Lower leg skin (tissue), 3 donors: ENCODE results near the gene BMF.

Source experiments
- POLR2A ChIP-seq, 2 donors: fragments of 450-650 bp; IDR thresholded peaks; one replicate each; pipeline ENCODE4 v1.6.1; 2016 to 2017; ENCODE audit warnings: antibody characterized with exemption in 2 of 2, mild to moderate bottlenecking in 1 of 2, moderate library complexity in 1 of 2
- TF ChIP-seq, protein P1 (sequence below), 3 donors: fragments of 450-650 bp; IDR thresholded peaks; one replicate each; pipeline ENCODE4 v1.5.1; 2016; ENCODE audit warnings: antibody characterized with exemption in 3 of 3, mild to moderate bottlenecking in 3 of 3, moderate library complexity in 2 of 3

DNA sequence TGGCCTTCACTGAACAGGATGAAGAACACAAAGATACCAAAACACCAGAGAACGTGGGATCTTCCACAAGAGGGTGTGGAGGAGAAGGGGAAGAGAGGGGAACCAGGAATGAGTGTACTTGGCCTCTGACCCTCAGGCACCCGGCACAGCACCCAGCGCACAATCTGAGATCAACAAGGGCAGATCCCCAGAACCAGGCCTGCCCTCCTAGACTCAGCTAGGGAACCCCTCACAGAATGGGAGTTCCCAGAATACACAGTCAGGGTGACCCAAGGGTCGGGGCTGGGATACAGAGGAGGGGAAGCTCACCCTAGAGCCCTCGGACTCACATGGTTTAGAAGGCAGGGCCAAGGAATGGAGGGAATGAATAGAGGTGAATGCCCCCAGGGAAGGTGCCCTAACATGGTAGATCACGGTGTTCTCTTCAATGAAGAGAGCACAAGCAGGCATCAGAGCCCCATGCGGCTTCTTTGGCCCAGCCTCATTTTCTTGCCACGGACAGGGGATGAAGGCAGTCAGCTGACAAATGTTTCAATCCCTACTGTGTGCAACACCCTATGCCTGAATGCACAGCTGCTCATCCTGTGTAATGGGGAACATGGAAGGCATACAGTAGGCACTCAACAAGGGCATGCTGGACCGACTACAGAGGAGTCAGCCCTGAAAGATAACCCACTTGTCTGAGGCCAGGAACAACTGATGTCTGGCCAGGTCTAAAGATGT is 13.1 kb downstream of the BMF start:
- TF ChIP-seq POLR2A (IDR thresholded peaks at IDR 0.05): no peak
- TF ChIP-seq, protein P1, sequence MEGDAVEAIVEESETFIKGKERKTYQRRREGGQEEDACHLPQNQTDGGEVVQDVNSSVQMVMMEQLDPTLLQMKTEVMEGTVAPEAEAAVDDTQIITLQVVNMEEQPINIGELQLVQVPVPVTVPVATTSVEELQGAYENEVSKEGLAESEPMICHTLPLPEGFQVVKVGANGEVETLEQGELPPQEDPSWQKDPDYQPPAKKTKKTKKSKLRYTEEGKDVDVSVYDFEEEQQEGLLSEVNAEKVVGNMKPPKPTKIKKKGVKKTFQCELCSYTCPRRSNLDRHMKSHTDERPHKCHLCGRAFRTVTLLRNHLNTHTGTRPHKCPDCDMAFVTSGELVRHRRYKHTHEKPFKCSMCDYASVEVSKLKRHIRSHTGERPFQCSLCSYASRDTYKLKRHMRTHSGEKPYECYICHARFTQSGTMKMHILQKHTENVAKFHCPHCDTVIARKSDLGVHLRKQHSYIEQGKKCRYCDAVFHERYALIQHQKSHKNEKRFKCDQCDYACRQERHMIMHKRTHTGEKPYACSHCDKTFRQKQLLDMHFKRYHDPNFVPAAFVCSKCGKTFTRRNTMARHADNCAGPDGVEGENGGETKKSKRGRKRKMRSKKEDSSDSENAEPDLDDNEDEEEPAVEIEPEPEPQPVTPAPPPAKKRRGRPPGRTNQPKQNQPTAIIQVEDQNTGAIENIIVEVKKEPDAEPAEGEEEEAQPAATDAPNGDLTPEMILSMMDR (IDR thresholded peaks at IDR 0.05): no peak
